ENCODE data around the gene CAGE1.

DNA sequence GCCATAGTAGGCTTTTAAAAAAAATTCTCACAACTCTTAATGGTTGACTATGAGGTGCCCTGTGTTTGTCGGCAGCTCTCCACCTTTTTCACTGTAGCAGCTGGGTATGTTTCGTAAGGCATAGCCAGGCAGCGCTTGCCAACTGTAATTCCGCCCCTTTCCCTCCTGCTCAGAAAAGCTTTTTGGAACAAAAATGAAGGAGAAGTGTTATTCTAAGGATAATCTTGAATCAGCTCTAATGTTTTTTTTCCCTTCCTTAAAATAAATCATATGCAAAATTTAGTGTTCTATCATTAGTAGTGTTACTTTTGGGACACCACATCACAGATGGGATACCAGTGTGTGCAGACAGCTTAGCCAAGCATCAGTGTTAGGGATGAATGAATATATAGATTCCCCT, 21.3 kb upstream of the CAGE1 start:
- TF ChIP-seq, protein P1, sequence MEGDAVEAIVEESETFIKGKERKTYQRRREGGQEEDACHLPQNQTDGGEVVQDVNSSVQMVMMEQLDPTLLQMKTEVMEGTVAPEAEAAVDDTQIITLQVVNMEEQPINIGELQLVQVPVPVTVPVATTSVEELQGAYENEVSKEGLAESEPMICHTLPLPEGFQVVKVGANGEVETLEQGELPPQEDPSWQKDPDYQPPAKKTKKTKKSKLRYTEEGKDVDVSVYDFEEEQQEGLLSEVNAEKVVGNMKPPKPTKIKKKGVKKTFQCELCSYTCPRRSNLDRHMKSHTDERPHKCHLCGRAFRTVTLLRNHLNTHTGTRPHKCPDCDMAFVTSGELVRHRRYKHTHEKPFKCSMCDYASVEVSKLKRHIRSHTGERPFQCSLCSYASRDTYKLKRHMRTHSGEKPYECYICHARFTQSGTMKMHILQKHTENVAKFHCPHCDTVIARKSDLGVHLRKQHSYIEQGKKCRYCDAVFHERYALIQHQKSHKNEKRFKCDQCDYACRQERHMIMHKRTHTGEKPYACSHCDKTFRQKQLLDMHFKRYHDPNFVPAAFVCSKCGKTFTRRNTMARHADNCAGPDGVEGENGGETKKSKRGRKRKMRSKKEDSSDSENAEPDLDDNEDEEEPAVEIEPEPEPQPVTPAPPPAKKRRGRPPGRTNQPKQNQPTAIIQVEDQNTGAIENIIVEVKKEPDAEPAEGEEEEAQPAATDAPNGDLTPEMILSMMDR (optimal IDR thresholded peaks at IDR 0.05 in 1 of 3, IDR thresholded peaks at IDR 0.05 in 1 of 3, conservative IDR thresholded peaks at IDR 0.05 in 1 of 3; ENCODE audit: extremely low read depth in 1 of 3, insufficient read depth in 2 of 3, low read length in 3 of 3): no peak
- TF ChIP-seq EZH2 (IDR thresholded peaks at IDR 0.05; ENCODE audit: low read length): no peak

Measured in keratinocyte (primary cell).